SU-DHL-6 (cell line): ENCODE data around the gene NCKAP5.

Experiments
- H2AFZ ChIP-seq: fragments of 200-600 bp; sonication (generic); 2 replicates; pipeline ENCODE4 v1.6.1; 2014; ENCODE audit warnings: low read depth, mild to moderate bottlenecking, moderate library complexity, mixed read lengths, antibody characterized with exemption, low read length; ENCODE audit not compliant: severe bottlenecking
- H3F3A ChIP-seq: fragments of 200-600 bp; shearing (Covaris generic); 2 replicates; pipeline ENCODE4 v1.6.0; 2016; ENCODE audit warnings: antibody characterized with exemption, mild to moderate bottlenecking; ENCODE audit not compliant: insufficient read depth
- H3K27ac ChIP-seq: fragments of 200-600 bp; sonication (generic); 2 replicates; pipeline ENCODE4 v1.5.1; 2016; ENCODE audit warnings: low read depth, mild to moderate bottlenecking, low read length, moderate library complexity, mixed read lengths
- H3K27me3 ChIP-seq: fragments of 200-600 bp; sonication (generic), shearing (Covaris generic); 2 replicates; pipeline ENCODE4 v1.6.0; 2014; ENCODE audit warnings: mild to moderate bottlenecking, low read length
- H3K36me3 ChIP-seq: fragments of 200-600 bp; sonication (generic); 2 replicates; pipeline ENCODE4 v1.6.1; 2014; ENCODE audit warnings: mild to moderate bottlenecking, low read length, mixed read lengths
- H3K4me2 ChIP-seq: fragments of 300-600, 200-600 bp; shearing (Covaris generic), sonication (generic); 2 replicates; pipeline ENCODE4 v1.6.0; 2014; ENCODE audit warnings: low read length, low read depth, mild to moderate bottlenecking; ENCODE audit not compliant: poor library complexity, severe bottlenecking
- H3K4me3 ChIP-seq: fragments of 200-600 bp; sonication (generic); 2 replicates; pipeline ENCODE4 v1.5.1; 2014; ENCODE audit warnings: antibody characterized with exemption, low read length, mild to moderate bottlenecking, mixed read lengths; ENCODE audit not compliant: insufficient read depth, poor library complexity, severe bottlenecking
- H3K79me2 ChIP-seq: fragments of 200-600 bp; sonication (generic); 2 replicates; pipeline ENCODE4 v1.6.1; 2014; ENCODE audit warnings: mild to moderate bottlenecking, low read length, moderate library complexity; ENCODE audit not compliant: insufficient read depth
- H3K9ac ChIP-seq: fragments of 200-600 bp; sonication (generic); 2 replicates; pipeline ENCODE4 v1.7.0; 2014; ENCODE audit warnings: mild to moderate bottlenecking, low read length
- H3K9me2 ChIP-seq: fragments of 200-600 bp; sonication (generic); replicated peaks from 2 replicates; pipeline ENCODE4 v1.6.1; 2014; ENCODE audit warnings: low read length; ENCODE audit not compliant: insufficient read depth
- H3K9me3 ChIP-seq: fragments of 200-600 bp; sonication (generic); 2 replicates; pipeline ENCODE4 v1.6.1; 2014; ENCODE audit warnings: low read length, mixed read lengths; ENCODE audit not compliant: insufficient read depth
- H4K20me1 ChIP-seq: fragments of 200-600 bp; sonication (generic); 2 replicates; pipeline ENCODE4 v1.6.1; 2014; ENCODE audit warnings: low read depth, mild to moderate bottlenecking, antibody characterized with exemption, low read length, moderate library complexity, mixed read lengths
- CTCF ChIP-seq: fragments of 200-600 bp; sonication (generic); IDR thresholded peaks from one replicate; pipeline ENCODE4 v1.5.1; 2017; ENCODE audit warnings: antibody characterized with exemption, mild to moderate bottlenecking, low read length, moderate library complexity; ENCODE audit not compliant: insufficient read depth, poor library complexity, severe bottlenecking
- EZH2phosphoT487 ChIP-seq: fragments of 200-600 bp; sonication (generic), shearing (Covaris generic); conservative IDR thresholded peaks from 2 replicates; pipeline ENCODE4 v1.6.1; 2018; ENCODE audit warnings: mild to moderate bottlenecking, antibody characterized with exemption, low read length, moderate library complexity, mixed read lengths

Gene NCKAP5

GRCh38 chr2:133416736-133417135 is 151.5 kb downstream of the NCKAP5 start:
- Histone ChIP-seq H3K27ac (no peak overlapping the region), H3K9me2 (no peaks in the 10 kb centered on the region), H3F3A (no peaks in the 10 kb centered on the region), H2AFZ (no peak overlapping the region), H3K9me3 (no peaks in the 10 kb centered on the region), H4K20me1 (no peaks in the 10 kb centered on the region), H3K36me3 (no peaks in the 10 kb centered on the region), H3K4me3 (no peak overlapping the region), H3K79me2 (no peaks in the 10 kb centered on the region), H3K27me3 (no peaks in the 10 kb centered on the region), H3K9ac (no peak overlapping the region), H3K4me2 (no peak overlapping the region)
- TF ChIP-seq EZH2phosphoT487 (no peak), CTCF (no peak)

- Histone ChIP-seq H3K9me2 (no peaks in the 10 kb centered on the region), H3K79me2 (no peaks in the 10 kb centered on the region), H4K20me1 (no peaks in the 10 kb centered on the region), H3F3A (no peaks in the 10 kb centered on the region), H3K36me3 (no peaks in the 10 kb centered on the region), H3K9ac (no peak overlapping the region), H3K4me3 (no peak overlapping the region), H3K27me3 (no peaks in the 10 kb centered on the region), H2AFZ (no peak overlapping the region), H3K9me3 (no peaks in the 10 kb centered on the region), H3K4me2 (no peak overlapping the region), H3K27ac (no peak overlapping the region)
- no peak for TF ChIP-seq CTCF
These were observed 152.1 kb downstream of the NCKAP5 start for GRCh38 chr2:133416146-133416545.

- no peak overlapping the region for H3K4me2 ChIP-seq
- no peaks in the 10 kb centered on the region for H3K9me3 ChIP-seq
- TF ChIP-seq EZH2phosphoT487 (no peak), CTCF (no peak)
- no peaks in the 10 kb centered on the region for H3F3A ChIP-seq
- no peak overlapping the region for H2AFZ ChIP-seq
- no peaks in the 10 kb centered on the region for H3K9me2 ChIP-seq
- H3K27me3 ChIP-seq, result no peaks in the 10 kb centered on the region
- no peaks in the 10 kb centered on the region for H3K79me2 ChIP-seq
- H3K36me3 ChIP-seq, result no peaks in the 10 kb centered on the region
- H3K27ac ChIP-seq, result no peak overlapping the region
- no peak overlapping the region for H3K4me3 ChIP-seq
- H3K9ac ChIP-seq, result no peak overlapping the region
- H4K20me1 ChIP-seq, result no peaks in the 10 kb centered on the region
These were observed 152.9 kb downstream of the NCKAP5 start for GRCh38 chr2:133415210-133415876.
